ENCODE results near the gene PTPRC. TPM values are rescaled to one million over a fixed set of nuclear protein-coding genes. Genes with fewer than 3 reads are reported as not detected.

Gene PTPRC
- polyA plus RNA-seq, 1 donor (not counting 4 experiments of a cell fraction or from before 2014, with no cell fraction given), result not detected

DNA sequence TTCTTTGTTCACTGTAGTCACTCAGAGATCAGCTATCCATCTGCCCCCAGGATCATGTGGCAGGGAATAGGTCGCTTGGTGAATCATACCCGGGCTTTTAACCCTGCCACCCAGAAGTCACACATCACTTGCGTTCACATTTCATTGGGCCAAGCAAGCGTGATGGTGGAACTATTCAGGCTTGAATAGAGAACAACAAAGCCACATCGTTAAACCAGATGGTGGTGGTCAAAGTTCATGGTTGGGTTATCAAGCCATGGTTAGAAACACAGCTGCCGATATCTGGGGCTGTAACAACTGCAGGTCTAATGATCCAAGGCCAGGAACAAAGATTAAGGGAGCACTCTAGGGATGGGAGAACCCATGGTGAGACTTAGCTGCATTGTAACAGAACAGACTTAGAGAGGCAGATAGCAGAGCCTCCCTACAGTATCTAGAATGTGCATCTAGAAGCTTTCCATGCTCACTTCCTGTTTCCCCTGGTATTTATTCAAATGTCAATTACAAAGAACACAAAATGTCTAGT is 40.0 kb upstream of the PTPRC start:
- dilution Hi-C loops (cut with MboI; ENCODE audit: extremely low pct_ligation_motif_present, low sequenced_read_pairs), result no loop called here
- FAIRE-seq (no peak), DNase-seq (ENCODE audit: low read depth, low spot score) (no peak)
- Histone ChIP-seq H3K4me1 (ENCODE audit: control insufficient read depth, extremely low read depth, insufficient read depth, low read length) (no peaks in the 10 kb centered on the region), H3K9me1 (ENCODE audit: control insufficient read depth, extremely low read depth, insufficient read depth, low read length) (no peaks in the 10 kb centered on the region), H3K27ac (ENCODE audit: control insufficient read depth, insufficient read depth, low read length) (no peak overlapping the region), H3K27me3 (ENCODE audit: control insufficient read depth, extremely low read depth, insufficient read depth, low read length) (no peaks in the 10 kb centered on the region), H4K20me1 (ENCODE audit: control insufficient read depth, extremely low read depth, insufficient read depth, low read length) (no peaks in the 10 kb centered on the region), H3K9ac (ENCODE audit: control insufficient read depth, extremely low read depth, insufficient read depth, low read length) (no peak overlapping the region), H3K4me2 (ENCODE audit: control insufficient read depth, extremely low read depth, insufficient read depth, low read depth, low read length) (no peak overlapping the region), H3K36me3 (ENCODE audit: control insufficient read depth in 2 of 2, extremely low read depth in 1 of 2, insufficient read depth in 2 of 2, low read length in 2 of 2) (no peaks in the 10 kb centered on the region), H3K4me3 (ENCODE audit: control insufficient read depth in 2 of 3, extremely low read depth in 1 of 3, insufficient read depth in 2 of 3, low read depth in 1 of 3, low read length in 3 of 3) (no peak overlapping the region), H3K9me3 (ENCODE audit: control insufficient read depth, low read depth, low read length) (no peaks in the 10 kb centered on the region), H3K79me2 (ENCODE audit: control insufficient read depth, insufficient read depth, low read length) (no peaks in the 10 kb centered on the region), H2AFZ (ENCODE audit: control insufficient read depth, low read length) (no peak overlapping the region)
- TF ChIP-seq CTCF (optimal IDR thresholded peaks at IDR 0.05 in 1 of 3, IDR thresholded peaks at IDR 0.05 in 1 of 3, conservative IDR thresholded peaks at IDR 0.05 in 1 of 3; ENCODE audit: extremely low read depth in 1 of 3, insufficient read depth in 2 of 3, low read length in 3 of 3), result no peak
- TF ChIP-seq EZH2 (IDR thresholded peaks at IDR 0.05; ENCODE audit: low read length), result no peak

DNA sequence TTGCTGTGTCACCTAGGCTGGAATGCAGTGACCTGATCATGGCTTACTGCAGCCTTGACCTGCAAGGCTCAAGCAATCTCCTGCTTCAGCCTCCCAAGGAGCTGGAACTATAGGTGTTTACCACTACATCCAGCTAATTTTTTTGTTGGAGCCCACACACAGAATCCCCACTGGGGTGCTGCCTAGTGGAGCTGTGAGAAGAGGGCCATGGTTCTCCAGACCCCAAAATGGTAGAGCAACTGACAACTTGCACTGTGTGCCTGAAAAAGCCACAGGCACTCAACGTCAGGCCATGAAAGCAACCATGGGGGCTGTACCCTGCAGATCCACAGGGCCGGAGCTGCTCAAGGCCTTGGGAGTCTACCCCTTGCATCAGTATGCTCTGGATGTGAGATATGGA is 39.1 kb upstream of the PTPRC start:
- DNase-seq (ENCODE audit: low read depth, low spot score) (no peak), FAIRE-seq (no peak)
- Histone ChIP-seq H3K4me3 (ENCODE audit: control insufficient read depth in 2 of 3, extremely low read depth in 1 of 3, insufficient read depth in 2 of 3, low read depth in 1 of 3, low read length in 3 of 3) (no peak overlapping the region), H3K79me2 (ENCODE audit: control insufficient read depth, insufficient read depth, low read length) (no peaks in the 10 kb centered on the region), H4K20me1 (ENCODE audit: control insufficient read depth, extremely low read depth, insufficient read depth, low read length) (no peaks in the 10 kb centered on the region), H2AFZ (ENCODE audit: control insufficient read depth, low read length) (no peak overlapping the region), H3K27ac (ENCODE audit: control insufficient read depth, insufficient read depth, low read length) (no peak overlapping the region), H3K36me3 (ENCODE audit: control insufficient read depth in 2 of 2, extremely low read depth in 1 of 2, insufficient read depth in 2 of 2, low read length in 2 of 2) (no peaks in the 10 kb centered on the region), H3K27me3 (ENCODE audit: control insufficient read depth, extremely low read depth, insufficient read depth, low read length) (no peaks in the 10 kb centered on the region), H3K9ac (ENCODE audit: control insufficient read depth, extremely low read depth, insufficient read depth, low read length) (no peak overlapping the region), H3K9me1 (ENCODE audit: control insufficient read depth, extremely low read depth, insufficient read depth, low read length) (no peaks in the 10 kb centered on the region), H3K9me3 (ENCODE audit: control insufficient read depth, low read depth, low read length) (no peaks in the 10 kb centered on the region), H3K4me2 (ENCODE audit: control insufficient read depth, extremely low read depth, insufficient read depth, low read depth, low read length) (no peak overlapping the region), H3K4me1 (ENCODE audit: control insufficient read depth, extremely low read depth, insufficient read depth, low read length) (no peaks in the 10 kb centered on the region)
- dilution Hi-C loops (cut with MboI; ENCODE audit: extremely low pct_ligation_motif_present, low sequenced_read_pairs), result no loop called here
- TF ChIP-seq CTCF (optimal IDR thresholded peaks at IDR 0.05 in 1 of 3, IDR thresholded peaks at IDR 0.05 in 1 of 3, conservative IDR thresholded peaks at IDR 0.05 in 1 of 3; ENCODE audit: extremely low read depth in 1 of 3, insufficient read depth in 2 of 3, low read length in 3 of 3) (no peak), EZH2 (IDR thresholded peaks at IDR 0.05; ENCODE audit: low read length) (no peak)

All from keratinocyte (primary cell).